ENCODE results near the gene SERINC2. TPM values are rescaled to one million over a fixed set of nuclear protein-coding genes. Genes with fewer than 3 reads are reported as not detected.

SERINC2 gene
- total RNA-seq, 3 donors from 2014 or later (not counting 1 experiment from before 2014, with no cell fraction given) = 0.25 to 1.1 (median 0.40) TPM

DNA sequence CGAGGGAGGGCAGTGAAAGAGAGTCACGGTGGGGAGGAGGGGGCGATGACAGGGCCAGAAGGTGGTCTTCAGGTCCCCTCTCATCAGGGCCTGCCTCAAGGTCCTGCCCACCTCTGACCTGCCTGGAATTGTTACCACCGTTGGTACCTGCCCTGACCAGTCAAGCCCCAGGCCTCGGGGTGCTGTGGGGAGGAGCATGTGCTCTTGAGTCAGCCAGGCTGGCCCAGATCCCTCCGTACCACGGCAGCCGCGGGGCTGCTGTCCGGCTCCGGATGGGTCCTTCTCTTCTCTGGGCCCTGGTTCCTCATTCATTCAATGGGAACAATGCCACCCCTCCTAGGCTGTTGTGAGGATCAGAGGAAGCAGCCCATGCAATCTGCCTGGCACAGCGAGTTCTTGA is 22.0 kb downstream of the SERINC2 start:
- Histone ChIP-seq H3K36me3 (ENCODE audit: control insufficient read depth, insufficient read depth, low read length) (no peaks in the 10 kb centered on the region), H3K4me3 (ENCODE audit: low read length) (no peak overlapping the region), H3K9me3 (ENCODE audit: control insufficient read depth, insufficient read depth, low read length) (no peaks in the 10 kb centered on the region), H3K27ac (ENCODE audit: low read length) (no peak overlapping the region), H3K4me1 (ENCODE audit: control insufficient read depth, insufficient read depth, low read length) (no peaks in the 10 kb centered on the region), H3K27me3 (ENCODE audit: control insufficient read depth, insufficient read depth, low read length) (no peaks in the 10 kb centered on the region)
- TF ChIP-seq, protein P1, sequence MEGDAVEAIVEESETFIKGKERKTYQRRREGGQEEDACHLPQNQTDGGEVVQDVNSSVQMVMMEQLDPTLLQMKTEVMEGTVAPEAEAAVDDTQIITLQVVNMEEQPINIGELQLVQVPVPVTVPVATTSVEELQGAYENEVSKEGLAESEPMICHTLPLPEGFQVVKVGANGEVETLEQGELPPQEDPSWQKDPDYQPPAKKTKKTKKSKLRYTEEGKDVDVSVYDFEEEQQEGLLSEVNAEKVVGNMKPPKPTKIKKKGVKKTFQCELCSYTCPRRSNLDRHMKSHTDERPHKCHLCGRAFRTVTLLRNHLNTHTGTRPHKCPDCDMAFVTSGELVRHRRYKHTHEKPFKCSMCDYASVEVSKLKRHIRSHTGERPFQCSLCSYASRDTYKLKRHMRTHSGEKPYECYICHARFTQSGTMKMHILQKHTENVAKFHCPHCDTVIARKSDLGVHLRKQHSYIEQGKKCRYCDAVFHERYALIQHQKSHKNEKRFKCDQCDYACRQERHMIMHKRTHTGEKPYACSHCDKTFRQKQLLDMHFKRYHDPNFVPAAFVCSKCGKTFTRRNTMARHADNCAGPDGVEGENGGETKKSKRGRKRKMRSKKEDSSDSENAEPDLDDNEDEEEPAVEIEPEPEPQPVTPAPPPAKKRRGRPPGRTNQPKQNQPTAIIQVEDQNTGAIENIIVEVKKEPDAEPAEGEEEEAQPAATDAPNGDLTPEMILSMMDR (IDR thresholded peaks at IDR 0.05) = no peak
- Mint-ChIP-seq H3K4me1 (no peaks in the 10 kb centered on the region), H3K4me3 (no peak overlapping the region), H3K9me3 (no peaks in the 10 kb centered on the region), H3K36me3 (no peaks in the 10 kb centered on the region), H3K27me3 (ENCODE audit: low read depth in 2 of 2) (no peaks in the 10 kb centered on the region), H3K27ac (no peak overlapping the region)
- intact Hi-C loops (cut with micrococcal nuclease) = no loop called here
- DNase-seq (no peak), ATAC-seq (no peak)
- 92% methylated on average over 12 of the region's 12 CpGs for WGBS (ENCODE audit: insufficient coverage)

DNA sequence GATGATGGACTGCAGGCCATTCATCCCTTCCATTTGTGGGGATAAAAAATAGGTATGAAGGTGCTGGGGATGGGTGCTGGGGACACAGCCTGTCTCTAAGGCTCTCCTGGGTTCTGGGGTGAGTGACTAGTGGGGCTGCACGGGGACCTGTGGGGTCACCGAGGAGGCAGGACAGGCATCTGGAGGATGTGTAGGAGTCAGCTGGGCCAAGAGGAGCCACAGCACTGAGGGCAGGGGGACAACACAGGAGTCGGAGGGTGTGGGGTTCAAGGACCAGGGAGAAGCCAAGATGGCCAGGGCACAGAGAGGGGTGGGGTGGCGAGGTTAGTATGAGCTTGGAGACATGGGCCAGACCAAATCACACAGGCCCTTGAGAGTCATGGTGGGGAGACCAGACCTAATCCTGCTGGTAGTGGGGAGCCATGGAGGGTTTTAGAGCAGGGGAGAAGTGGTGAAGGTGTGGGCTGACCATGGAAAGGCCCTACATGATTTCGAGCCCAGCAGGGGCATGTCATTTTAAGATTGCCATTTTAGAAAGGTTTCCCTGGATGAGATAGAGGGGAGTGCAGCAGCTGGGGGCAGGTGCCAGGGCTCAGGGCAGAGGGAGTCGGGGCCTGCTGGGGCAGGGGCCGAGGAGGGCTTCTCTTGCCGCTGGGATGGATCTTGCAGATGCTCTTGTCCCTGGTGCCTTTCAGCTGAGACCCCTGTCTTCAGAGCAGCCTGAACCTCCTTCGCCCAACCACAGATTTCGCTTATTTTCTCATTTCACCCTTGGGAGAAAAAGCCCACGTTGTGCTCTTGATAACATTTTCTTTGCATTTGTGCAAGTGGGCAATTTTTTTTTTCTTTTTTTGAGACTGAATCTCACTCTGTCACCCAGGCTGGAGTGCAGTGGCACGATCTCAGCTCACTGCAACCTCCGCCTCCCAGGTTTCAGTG is 22.7 kb downstream of the SERINC2 start:
- H3K27me3 Mint-ChIP-seq (ENCODE audit: low read depth in 2 of 2) = no peaks in the 10 kb centered on the region
- intact Hi-C loops (cut with micrococcal nuclease) = no loop called here
- no peak for ATAC-seq
- Histone ChIP-seq H3K36me3 (ENCODE audit: control insufficient read depth, insufficient read depth, low read length) (no peaks in the 10 kb centered on the region), H3K27ac (ENCODE audit: low read length) (no peak overlapping the region), H3K9me3 (ENCODE audit: control insufficient read depth, insufficient read depth, low read length) (no peaks in the 10 kb centered on the region), H3K4me3 (ENCODE audit: low read length) (no peak overlapping the region), H3K4me1 (ENCODE audit: control insufficient read depth, insufficient read depth, low read length) (no peaks in the 10 kb centered on the region), H3K27me3 (ENCODE audit: control insufficient read depth, insufficient read depth, low read length) (no peaks in the 10 kb centered on the region)
- no peak for DNase-seq
- no peak overlapping the region for H3K4me3 Mint-ChIP-seq
- no peaks in the 10 kb centered on the region for H3K4me1 Mint-ChIP-seq
- H3K9me3 Mint-ChIP-seq = no peaks in the 10 kb centered on the region
- H3K36me3 Mint-ChIP-seq = no peaks in the 10 kb centered on the region
- TF ChIP-seq, protein P1 (IDR thresholded peaks at IDR 0.05) = no peak
- 84% methylated on average over 13 of the region's 13 CpGs for WGBS (ENCODE audit: insufficient coverage)
- H3K27ac Mint-ChIP-seq = no peak overlapping the region

DNA sequence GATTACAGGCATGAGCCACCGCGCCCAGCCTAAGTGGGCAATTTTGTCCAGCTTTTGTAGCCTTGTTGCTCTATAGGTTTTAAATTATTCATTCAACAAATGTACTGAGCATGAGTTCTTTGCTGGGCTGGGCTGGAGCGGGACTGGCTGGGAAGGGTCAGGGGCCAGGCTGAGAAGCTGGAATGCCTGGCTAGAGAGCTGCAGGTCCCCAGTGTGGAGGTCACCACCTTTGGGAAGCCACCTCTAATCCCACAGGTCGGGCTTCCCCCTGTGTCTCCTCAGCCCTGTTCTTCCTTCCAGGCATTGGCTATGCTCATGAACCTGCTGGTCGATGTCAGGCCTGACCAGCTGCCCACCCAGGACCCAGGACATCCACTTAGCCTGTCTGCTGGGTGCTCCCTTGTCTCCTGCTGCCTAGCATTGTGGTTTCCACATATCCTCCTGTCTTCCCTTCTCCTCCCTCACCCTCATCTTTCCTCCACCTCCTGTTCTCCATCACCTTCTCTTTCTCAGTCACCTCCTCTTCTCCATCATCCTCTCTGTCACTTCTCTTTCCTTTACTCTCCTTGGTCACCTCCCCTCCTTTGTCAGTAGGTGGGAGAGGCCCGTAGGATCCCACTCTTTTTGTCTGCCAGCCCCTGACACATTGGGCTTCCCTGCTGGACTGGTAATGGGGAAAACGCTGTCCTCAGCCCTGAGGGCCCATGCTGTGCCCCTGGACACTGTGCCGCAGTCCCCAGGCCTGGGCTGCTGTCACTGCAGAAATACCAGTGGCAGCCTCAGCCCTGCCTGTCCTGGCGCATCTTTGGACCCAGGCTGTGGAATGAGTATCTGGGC is 23.8 kb downstream of the SERINC2 start:
- H3K36me3 Mint-ChIP-seq = no peaks in the 10 kb centered on the region
- WGBS (ENCODE audit: insufficient coverage) = 83% methylated on average over 9 of the region's 9 CpGs

More for the DNA sequence above, 23.8 kb downstream of the SERINC2 start:
- no peak overlapping the region for H3K27ac ChIP-seq (ENCODE audit: low read length)
- Mint-ChIP-seq H3K27me3 (ENCODE audit: low read depth in 2 of 2) (peaks cover 3 to 4% of the 10 kb centered on the region in 2 donors), H3K4me1 (no peaks in the 10 kb centered on the region), H3K27ac (no peak overlapping the region), H3K4me3 (no peak overlapping the region), H3K9me3 (no peaks in the 10 kb centered on the region)
- H3K4me1 ChIP-seq (ENCODE audit: control insufficient read depth, insufficient read depth, low read length) = no peaks in the 10 kb centered on the region
- DNase-seq (no peak), ATAC-seq (no peak)
- no peaks in the 10 kb centered on the region for H3K27me3 ChIP-seq (ENCODE audit: control insufficient read depth, insufficient read depth, low read length)
- H3K9me3 ChIP-seq (ENCODE audit: control insufficient read depth, insufficient read depth, low read length) = no peaks in the 10 kb centered on the region
- no peak overlapping the region for H3K4me3 ChIP-seq (ENCODE audit: low read length)
- TF ChIP-seq, protein P1 (IDR thresholded peaks at IDR 0.05) = no peak
- no peaks in the 10 kb centered on the region for H3K36me3 ChIP-seq (ENCODE audit: control insufficient read depth, insufficient read depth, low read length)
- intact Hi-C loops (cut with micrococcal nuclease) = no loop called here

Data from natural killer cell (primary cell).